Neural cell (in vitro differentiated cells): ENCODE data around the gene CPZ. TPM values are rescaled to one million over a fixed set of nuclear protein-coding genes. Genes with fewer than 3 reads are reported as not detected.
"Not testable (repeated sequence)": the region's sequence is repeated elsewhere in the genome, so short reads cannot be mapped to it uniquely, and the experiment has no call there.

Experiments used
- H2AFZ ChIP-seq: fragments of 200-600, 300-800 bp; sonication (generic), shearing (Covaris generic); 2 replicates; pipeline ENCODE4 v1.6.0; 2014; ENCODE audit warnings: low read depth, mild to moderate bottlenecking, antibody characterized with exemption, low read length, moderate library complexity
- H3F3A ChIP-seq: fragments of 200-600 bp; shearing (Covaris generic); 2 replicates; pipeline ENCODE4 v1.6.1; 2016; ENCODE audit warnings: mild to moderate bottlenecking, moderate library complexity, mixed read lengths, antibody characterized with exemption, low read length; ENCODE audit not compliant: insufficient read depth, poor library complexity, severe bottlenecking
- H3K27ac ChIP-seq: fragments of 200-600, 300-800 bp; sonication (generic), shearing (Covaris generic); 2 replicates; pipeline ENCODE4 v1.5.1; 2014; ENCODE audit warnings: mild to moderate bottlenecking, low read length, moderate library complexity
- H3K27me3 ChIP-seq: fragments of 300-800, 200-600 bp; sonication (generic), shearing (Covaris generic); 2 replicates; pipeline ENCODE4 v1.6.0; 2014; ENCODE audit warnings: mild to moderate bottlenecking, low read depth, low read length, moderate library complexity; ENCODE audit not compliant: insufficient read depth
- H3K36me3 ChIP-seq: fragments of 300-800, 200-600 bp; sonication (generic), shearing (Covaris generic); 2 replicates; pipeline ENCODE4 v1.5.1; 2014; ENCODE audit warnings: mild to moderate bottlenecking, antibody characterized with exemption, low read length, moderate library complexity; ENCODE audit not compliant: insufficient read depth
- H3K4me2 ChIP-seq: fragments of 300-800, 200-600 bp; sonication (generic), shearing (Covaris generic); 2 replicates; pipeline ENCODE4 v1.6.0; 2014; ENCODE audit warnings: mild to moderate bottlenecking, low read length
- H3K4me3 ChIP-seq: fragments of 300-800, 200-600 bp; sonication (generic), shearing (Covaris generic); 2 replicates; pipeline ENCODE4 v1.5.1; 2014; ENCODE audit warnings: mild to moderate bottlenecking, low read length, moderate library complexity
- H3K79me2 ChIP-seq: fragments of 200-600 bp; shearing (Covaris generic); replicated peaks from 2 replicates; pipeline ENCODE4 v1.6.0; 2014; ENCODE audit warnings: mild to moderate bottlenecking, low read length, moderate library complexity; ENCODE audit not compliant: insufficient read depth
- H3K9ac ChIP-seq: fragments of 300-800, 200-600 bp; sonication (generic), shearing (Covaris generic); 2 replicates; pipeline ENCODE4 v1.6.1; 2016; ENCODE audit warnings: mild to moderate bottlenecking, low read length, mixed read lengths
- H3K9me2 ChIP-seq: fragments of 200-600 bp; shearing (Covaris generic); 2 replicates; pipeline ENCODE4 v1.6.1; 2016; ENCODE audit warnings: mild to moderate bottlenecking, low read length, mixed read lengths; ENCODE audit not compliant: insufficient read depth
- H3K9me3 ChIP-seq: fragments of 200-600, 300-800 bp; sonication (generic), shearing (Covaris generic); 2 replicates; pipeline ENCODE4 v1.6.1; 2016; ENCODE audit warnings: mild to moderate bottlenecking, mixed run types, low read length, moderate library complexity, mixed read lengths
- H4K20me1 ChIP-seq: fragments of 200-600 bp; shearing (Covaris generic); 2 replicates; pipeline ENCODE4 v1.6.1; 2016; ENCODE audit warnings: mild to moderate bottlenecking, mixed run types; ENCODE audit not compliant: insufficient read depth
- polyA plus RNA-seq: library from polyadenylated mRNA; depleted of rRNA; stranded (reverse); fragments of >200 nt; gene quantifications from 2 replicates; pipeline ENCODE4 v1.2.3, GENCODE V29; 2014

The CPZ gene
- polyA plus RNA-seq, 1 donor from 2014 or later: not detected

DNA sequence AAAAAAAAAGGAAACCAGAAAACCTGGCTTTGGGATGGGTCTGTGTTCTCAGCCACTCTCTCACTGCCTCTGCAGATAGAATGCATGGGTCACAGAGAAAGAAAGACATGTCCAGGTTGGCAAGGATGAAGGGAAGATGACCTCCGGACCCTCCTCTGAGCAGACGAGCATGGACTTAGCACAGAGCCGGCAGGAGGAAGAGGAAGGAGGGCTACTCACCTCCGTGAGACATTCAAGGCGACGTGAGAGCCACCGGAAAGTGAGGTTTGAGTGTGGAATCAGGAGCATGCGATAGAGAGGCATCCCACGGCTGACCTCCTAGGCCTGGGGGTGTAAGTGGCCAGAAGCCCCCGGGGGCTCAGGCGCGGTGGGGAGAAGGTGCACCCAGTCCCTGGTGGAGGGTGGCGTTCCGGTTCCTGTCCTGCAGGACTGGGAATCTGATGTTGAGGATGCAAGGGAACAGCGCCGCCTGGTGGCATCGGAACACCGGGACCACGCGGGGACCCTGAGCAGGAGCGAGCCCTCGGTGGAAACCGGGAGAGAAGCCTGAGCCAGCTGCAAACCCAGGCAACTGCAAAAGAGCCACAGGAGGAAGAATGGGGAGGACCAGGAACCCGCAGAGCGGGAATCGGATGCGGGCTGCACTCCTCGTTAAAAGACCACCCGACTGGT, 32.2 kb downstream of the CPZ start:
- H3K27ac ChIP-seq, H3K9me2 ChIP-seq, H3K4me2 ChIP-seq, H3K36me3 ChIP-seq, H3K27me3 ChIP-seq, H4K20me1 ChIP-seq, H3K4me3 ChIP-seq, H3K79me2 ChIP-seq, H3F3A ChIP-seq, H3K9ac ChIP-seq, H2AFZ ChIP-seq, H3K9me3 ChIP-seq: not testable (repeated sequence)

DNA sequence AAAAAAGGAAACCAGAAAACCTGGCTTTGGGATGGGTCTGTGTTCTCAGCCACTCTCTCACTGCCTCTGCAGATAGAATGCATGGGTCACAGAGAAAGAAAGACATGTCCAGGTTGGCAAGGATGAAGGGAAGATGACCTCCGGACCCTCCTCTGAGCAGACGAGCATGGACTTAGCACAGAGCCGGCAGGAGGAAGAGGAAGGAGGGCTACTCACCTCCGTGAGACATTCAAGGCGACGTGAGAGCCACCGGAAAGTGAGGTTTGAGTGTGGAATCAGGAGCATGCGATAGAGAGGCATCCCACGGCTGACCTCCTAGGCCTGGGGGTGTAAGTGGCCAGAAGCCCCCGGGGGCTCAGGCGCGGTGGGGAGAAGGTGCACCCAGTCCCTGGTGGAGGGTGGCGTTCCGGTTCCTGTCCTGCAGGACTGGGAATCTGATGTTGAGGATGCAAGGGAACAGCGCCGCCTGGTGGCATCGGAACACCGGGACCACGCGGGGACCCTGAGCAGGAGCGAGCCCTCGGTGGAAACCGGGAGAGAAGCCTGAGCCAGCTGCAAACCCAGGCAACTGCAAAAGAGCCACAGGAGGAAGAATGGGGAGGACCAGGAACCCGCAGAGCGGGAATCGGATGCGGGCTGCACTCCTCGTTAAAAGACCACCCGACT, 37.8 kb downstream of the CPZ start:
- not testable (repeated sequence) for H3K27ac ChIP-seq, H4K20me1 ChIP-seq, H3K9ac ChIP-seq, H3K9me2 ChIP-seq, H2AFZ ChIP-seq, H3K79me2 ChIP-seq, H3K4me3 ChIP-seq, H3K9me3 ChIP-seq, H3K4me2 ChIP-seq, H3F3A ChIP-seq, H3K36me3 ChIP-seq, H3K27me3 ChIP-seq

DNA sequence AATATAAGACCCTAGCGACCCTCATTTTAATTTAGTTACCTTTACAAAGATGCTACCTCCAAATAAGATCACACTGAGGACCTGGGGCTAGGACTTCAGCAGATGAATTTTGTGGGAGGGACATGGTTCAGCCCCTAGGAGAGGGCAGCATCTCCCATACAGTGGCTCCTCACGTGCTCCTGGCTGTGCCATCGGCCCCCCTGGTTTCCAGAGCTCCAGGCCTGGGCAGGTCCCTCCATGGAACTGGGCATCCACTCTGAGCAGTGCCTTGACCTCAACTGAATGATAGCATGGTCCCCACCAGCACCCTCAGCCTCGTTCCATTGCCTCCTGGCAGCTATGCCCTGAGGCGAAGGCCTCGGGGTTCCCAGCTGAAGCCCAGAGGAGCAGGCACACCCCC, 39.3 kb downstream of the CPZ start:
- H2AFZ ChIP-seq, H3K4me3 ChIP-seq, H3K9ac ChIP-seq, H3K79me2 ChIP-seq, H3K36me3 ChIP-seq, H3K27ac ChIP-seq, H3F3A ChIP-seq, H3K4me2 ChIP-seq, H3K9me2 ChIP-seq, H4K20me1 ChIP-seq, H3K27me3 ChIP-seq, H3K9me3 ChIP-seq: not testable (repeated sequence)

DNA sequence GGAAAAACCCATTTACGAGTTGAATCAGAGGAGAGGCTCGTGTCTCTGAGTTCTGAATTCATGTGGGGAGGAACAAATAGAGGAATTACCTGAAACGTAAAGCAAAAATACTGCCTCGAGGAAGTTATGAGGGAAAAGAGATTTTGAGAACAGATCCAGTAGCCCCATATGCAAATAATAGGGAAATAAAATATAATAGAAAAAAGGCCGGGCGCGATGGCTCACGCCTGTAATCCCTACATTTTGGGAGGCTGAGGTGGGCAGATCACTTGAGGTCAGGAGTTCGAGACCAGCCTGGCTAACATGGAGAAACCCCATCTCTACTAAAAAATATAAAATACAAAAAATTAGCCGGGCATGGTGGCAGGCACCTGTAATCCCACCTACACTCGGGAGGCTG, 42.2 kb downstream of the CPZ start:
- not testable (repeated sequence) for H3K9me3 ChIP-seq, H3F3A ChIP-seq, H3K9me2 ChIP-seq, H3K79me2 ChIP-seq, H3K27ac ChIP-seq, H4K20me1 ChIP-seq, H2AFZ ChIP-seq, H3K4me3 ChIP-seq, H3K27me3 ChIP-seq, H3K4me2 ChIP-seq, H3K9ac ChIP-seq, H3K36me3 ChIP-seq

DNA sequence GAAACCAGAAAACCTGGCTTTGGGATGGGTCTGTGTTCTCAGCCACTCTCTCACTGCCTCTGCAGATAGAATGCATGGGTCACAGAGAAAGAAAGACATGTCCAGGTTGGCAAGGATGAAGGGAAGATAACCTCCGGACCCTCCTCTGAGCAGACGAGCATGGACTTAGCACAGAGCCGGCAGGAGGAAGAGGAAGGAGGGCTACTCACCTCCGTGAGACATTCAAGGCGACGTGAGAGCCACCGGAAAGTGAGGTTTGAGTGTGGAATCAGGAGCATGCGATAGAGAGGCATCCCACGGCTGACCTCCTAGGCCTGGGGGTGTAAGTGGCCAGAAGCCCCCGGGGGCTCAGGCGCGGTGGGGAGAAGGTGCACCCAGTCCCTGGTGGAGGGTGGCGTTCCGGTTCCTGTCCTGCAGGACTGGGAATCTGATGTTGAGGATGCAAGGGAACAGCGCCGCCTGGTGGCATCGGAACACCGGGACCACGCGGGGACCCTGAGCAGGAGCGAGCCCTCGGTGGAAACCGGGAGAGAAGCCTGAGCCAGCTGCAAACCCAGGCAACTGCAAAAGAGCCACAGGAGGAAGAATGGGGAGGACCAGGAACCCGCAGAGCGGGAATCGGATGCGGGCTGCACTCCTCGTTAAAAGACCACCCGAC, 43.5 kb downstream of the CPZ start:
- H3K4me3 ChIP-seq, H3K4me2 ChIP-seq, H3F3A ChIP-seq, H3K9me2 ChIP-seq, H3K79me2 ChIP-seq, H3K9me3 ChIP-seq, H4K20me1 ChIP-seq, H3K36me3 ChIP-seq, H2AFZ ChIP-seq, H3K27ac ChIP-seq, H3K27me3 ChIP-seq, H3K9ac ChIP-seq: not testable (repeated sequence)
